ENCODE data around the gene FXYD2.

GRCh38 chr11:117819096-117820040, 5.2 kb downstream of the FXYD2 start:
- TF ChIP-seq CTCF (IDR thresholded peaks at IDR 0.05; ENCODE audit: low read length), result peak; percentile 42
- TF ChIP-seq EZH2 (IDR thresholded peaks at IDR 0.05; ENCODE audit: borderline replicate concordance, low read length), result no peak
